ENCODE data around the gene ADGRG6.

- TF ChIP-seq POLR2AphosphoS5 (IDR thresholded peaks at IDR 0.05; ENCODE audit: low read depth, low read length): no peak
- no peak for TF ChIP-seq REST (IDR thresholded peaks at IDR 0.05; ENCODE audit: insufficient read depth in 1 of 2, low read depth in 2 of 2, low read length in 2 of 2)
- no peak for TF ChIP-seq TAF1 (IDR thresholded peaks at IDR 0.05; ENCODE audit: borderline replicate concordance, insufficient read depth, low read length)
Measured at GRCh38 chr6:142306736-142307135, 4.9 kb downstream of the ADGRG6 start.
